Activated naive CD4-positive, alpha-beta T cell treated with anti-CD3 and anti-CD28 coated beads for 36 hours (primary cell): ENCODE data around the gene ARFGAP1. TPM values are rescaled to one million over a fixed set of nuclear protein-coding genes. Genes with fewer than 3 reads are reported as not detected.

Source experiments
- CTCF ChIA-PET: fragments of 350-600 bp; sonication (Branson Sonifier 250); formaldehyde crosslinking; loops from one replicate; lab custom pipeline; 2021; ENCODE audit warnings: antibody characterized with exemption; lab: Charles Lee
- DNase-seq: peaks from one replicate; pipeline ENCODE4 v3.0.0-alpha.2; 2020
- H3K27ac Mint-ChIP-seq: one replicate; pipeline ENCODE4 v1.8.0; 2021; ENCODE audit warnings: mild to moderate bottlenecking, mixed read lengths
- H3K27me3 Mint-ChIP-seq: one replicate; pipeline ENCODE4 v1.8.0; 2021; ENCODE audit warnings: low read depth, mixed read lengths
- H3K36me3 Mint-ChIP-seq: one replicate; pipeline ENCODE4 v1.8.0; 2021; ENCODE audit warnings: low read depth, mixed read lengths
- H3K4me1 Mint-ChIP-seq: one replicate; pipeline ENCODE4 v1.8.0; 2021; ENCODE audit warnings: low read depth, mixed read lengths
- H3K4me3 Mint-ChIP-seq: one replicate; pipeline ENCODE4 v1.8.0; 2021; ENCODE audit warnings: mild to moderate bottlenecking, moderate library complexity, mixed read lengths
- H3K9me3 Mint-ChIP-seq: one replicate; pipeline ENCODE4 v1.8.0; 2021; ENCODE audit warnings: mixed read lengths
- intact Hi-C: fragments of 100-400 bp; cut with micrococcal nuclease; formaldehyde crosslinking; loops from one replicate; pipeline ENCODE4 v1.15.1; 2023
- total RNA-seq, 2 experiments: library from RNA; stranded (reverse); gene quantifications; one replicate each; pipeline ENCODE4 v1.2.3, GENCODE V29; 2021

The ARFGAP1 gene
- total RNA-seq, 2 experiments from 2014 or later = 82.4 to 89.4 TPM

DNA sequence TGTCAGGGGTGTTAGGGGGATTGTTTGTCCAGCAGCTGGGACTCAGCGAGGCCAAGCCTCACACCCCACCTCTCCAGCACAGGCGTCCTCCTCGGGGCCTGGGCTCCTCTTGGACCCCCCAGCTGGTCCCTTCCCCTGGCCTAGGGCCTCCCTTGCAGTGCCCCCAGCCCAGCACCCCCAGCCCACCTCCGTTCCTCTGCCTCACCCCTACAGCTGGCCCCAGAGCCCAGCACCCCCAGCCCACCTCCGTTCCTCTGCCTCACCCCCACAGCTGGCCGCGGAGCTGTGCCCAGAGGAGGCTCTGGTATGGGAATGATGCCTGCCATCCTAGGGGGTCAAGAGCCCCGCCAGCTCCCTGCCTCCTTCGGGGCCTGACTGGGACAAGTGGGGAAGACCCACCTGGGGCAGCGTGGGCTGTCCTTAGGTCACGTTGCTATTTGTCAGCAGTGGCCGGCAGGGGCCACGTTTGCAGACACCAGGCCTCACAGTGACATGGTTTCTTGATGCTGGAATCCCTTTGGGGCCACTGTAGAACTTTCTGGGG is 12.4 kb downstream of the ARFGAP1 start:
- peak overlapping the region; percentile 74 for H3K4me3 Mint-ChIP-seq
- DNase-seq = no peak
- H3K4me1 Mint-ChIP-seq = peaks cover 2% of the 10 kb centered on the region
- CTCF ChIA-PET = interaction anchor here (1.6 kb wide), 1 partner anchor 62 kb away, joined by 5 read pairs; no protein-coding TSS in a partner anchor
- H3K27me3 Mint-ChIP-seq = no peaks in the 10 kb centered on the region
- no peaks in the 10 kb centered on the region for H3K9me3 Mint-ChIP-seq
- intact Hi-C loops = no loop called here
- peaks cover 3% of the 10 kb centered on the region for H3K36me3 Mint-ChIP-seq
- peak overlapping the region; percentile 61 for H3K27ac Mint-ChIP-seq

DNA sequence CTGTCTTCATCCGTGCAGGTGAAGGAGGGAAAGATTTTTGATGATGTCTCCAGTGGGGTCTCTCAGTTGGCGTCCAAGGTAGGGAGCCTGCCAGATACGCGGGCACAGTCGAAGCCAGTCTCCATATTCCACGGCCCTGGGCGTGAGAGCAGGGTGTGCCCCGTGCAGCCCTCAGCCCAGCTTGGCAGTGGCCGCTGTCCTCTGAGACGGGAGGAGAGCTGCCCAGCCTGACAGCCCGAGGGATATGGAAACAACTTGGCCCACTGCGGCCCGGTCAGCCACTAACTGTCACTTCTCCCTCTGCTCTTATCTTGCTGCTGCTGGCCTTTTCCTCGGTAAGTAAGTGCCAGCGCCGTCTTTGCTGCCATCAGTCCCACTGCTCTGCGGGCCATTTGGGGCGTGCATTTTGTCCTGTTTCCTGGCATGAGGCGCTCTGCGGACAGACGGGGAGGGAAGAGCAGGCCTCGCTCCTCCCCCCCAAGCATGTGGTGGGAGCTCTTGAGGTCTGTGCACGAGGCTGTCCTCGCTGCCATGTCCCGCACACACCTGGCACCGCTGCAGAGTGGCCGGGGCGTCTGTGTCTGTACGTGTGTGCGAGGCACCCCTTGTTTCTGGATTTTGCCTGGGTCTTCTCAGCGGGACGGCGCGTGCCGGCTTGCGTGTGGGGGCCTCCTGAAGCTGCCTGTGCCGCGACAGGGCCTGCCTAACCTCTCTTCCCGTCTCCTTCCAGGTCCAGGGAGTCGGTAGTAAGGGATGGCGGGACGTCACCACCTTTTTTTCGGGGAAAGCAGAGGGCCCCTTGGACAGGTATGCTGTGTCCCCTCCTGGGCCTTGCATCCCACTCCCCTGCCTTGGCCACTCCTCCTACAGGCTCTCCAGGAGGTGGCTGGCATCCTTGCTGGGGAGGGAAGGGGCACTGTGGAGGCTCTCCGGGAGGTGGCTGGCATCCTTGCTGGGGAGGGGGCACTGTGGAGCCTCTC is 13.3 kb downstream of the ARFGAP1 start:
- Mint-ChIP-seq H3K27me3 (no peaks in the 10 kb centered on the region), H3K4me1 (peaks cover 2% of the 10 kb centered on the region), H3K9me3 (no peaks in the 10 kb centered on the region), H3K36me3 (peaks cover 3% of the 10 kb centered on the region), H3K4me3 (no peak overlapping the region), H3K27ac (no peak overlapping the region)
- intact Hi-C loops = no loop called here
- no peak for DNase-seq
- CTCF ChIA-PET = interaction anchor here (1.5 kb wide), 1 partner anchor 63 kb away, joined by 3 read pairs; no protein-coding TSS in a partner anchor

DNA sequence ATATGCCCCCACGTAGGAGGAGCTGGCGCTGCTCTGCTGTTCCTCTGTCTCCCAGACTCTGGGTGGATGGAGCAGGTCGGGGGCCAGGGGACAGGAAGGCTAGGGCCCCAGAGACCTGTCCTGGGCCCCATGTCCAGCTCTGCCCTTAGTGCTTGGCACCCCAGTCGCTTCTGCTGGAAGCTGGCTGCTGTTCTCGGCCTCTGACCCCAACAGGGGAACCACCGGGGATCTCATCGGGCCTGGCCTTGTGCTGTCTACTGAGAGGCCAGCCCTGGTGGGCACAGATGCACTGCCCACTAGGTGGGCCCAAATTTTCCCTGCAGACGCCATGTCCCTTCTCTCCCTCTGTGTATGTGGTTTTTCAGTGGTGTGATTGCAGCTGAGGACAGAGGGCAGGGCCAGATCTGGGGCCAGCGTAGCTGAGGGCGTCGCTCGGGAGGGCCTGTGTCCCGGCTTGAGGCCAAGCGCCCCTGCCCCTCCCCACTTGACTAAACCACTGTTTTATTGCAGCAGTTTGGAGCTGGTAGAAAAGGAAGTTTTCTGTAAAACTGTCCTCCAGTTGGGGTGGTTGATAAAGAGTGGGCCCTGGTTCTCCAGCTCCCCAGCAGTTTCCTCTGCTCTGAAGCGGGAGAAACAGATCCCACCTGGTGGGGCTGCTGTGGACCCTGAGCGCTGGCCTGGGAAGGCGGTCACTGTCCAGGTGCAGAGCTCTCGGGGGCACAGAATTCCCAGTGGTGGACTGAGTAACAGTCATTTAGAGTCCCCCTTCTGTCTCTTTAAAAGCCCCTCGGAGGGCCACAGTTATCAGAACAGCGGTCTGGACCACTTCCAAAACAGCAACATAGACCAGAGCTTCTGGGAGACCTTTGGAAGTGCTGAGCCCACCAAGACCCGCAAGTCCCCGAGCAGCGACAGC is 14.4 kb downstream of the ARFGAP1 start:
- H3K9me3 Mint-ChIP-seq = no peaks in the 10 kb centered on the region
- H3K4me1 Mint-ChIP-seq = peaks cover 2% of the 10 kb centered on the region
- DNase-seq = no peak
- no peaks in the 10 kb centered on the region for H3K27me3 Mint-ChIP-seq
- H3K27ac Mint-ChIP-seq = no peak overlapping the region
- H3K36me3 Mint-ChIP-seq = peaks cover 3% of the 10 kb centered on the region
- H3K4me3 Mint-ChIP-seq = no peak overlapping the region
- CTCF ChIA-PET = interaction anchor here (1.5 kb wide), 1 partner anchor 64 kb away, joined by 3 read pairs; no protein-coding TSS in a partner anchor
- intact Hi-C loops = no loop called here

DNA sequence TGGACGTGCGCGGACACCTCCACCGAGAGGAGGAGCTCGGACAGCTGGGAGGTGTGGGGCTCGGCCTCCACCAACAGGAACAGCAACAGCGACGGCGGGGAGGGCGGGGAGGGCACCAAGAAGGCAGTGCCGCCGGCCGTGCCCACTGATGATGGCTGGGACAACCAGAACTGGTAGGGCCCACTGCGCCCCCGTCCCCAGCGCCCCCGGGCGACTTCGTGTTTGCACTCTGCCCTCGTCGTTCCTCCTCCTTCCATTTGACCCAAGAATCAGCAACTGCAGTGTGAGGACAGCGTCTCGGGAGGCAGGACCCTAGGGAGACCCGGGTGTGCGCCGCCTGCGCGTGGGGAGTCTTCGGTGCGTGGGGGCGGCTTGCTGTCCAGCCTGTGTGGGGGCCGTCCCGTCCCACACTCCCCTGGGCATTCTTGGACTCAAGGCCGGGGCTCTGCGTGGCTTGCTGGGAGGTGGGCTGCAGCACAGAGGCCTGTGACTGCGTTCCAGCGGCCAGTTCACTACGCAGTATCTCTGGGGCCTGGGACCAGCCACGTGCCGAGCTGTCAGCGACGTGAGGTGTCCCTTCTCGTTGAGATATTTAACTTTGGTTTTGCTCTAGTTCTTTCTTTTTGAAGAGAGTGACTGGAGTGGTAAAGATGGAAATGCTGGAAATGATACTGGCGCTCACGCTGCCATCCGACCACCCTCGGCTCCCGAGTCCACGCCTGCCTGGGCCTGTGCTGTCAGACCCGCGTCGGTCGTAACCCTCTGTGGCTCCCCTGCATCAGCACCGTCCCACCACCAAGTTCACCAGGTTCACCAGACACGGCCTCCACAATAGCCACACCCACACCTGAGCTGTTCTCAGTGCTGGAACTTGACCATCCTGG is 15.3 kb downstream of the ARFGAP1 start:
- H3K9me3 Mint-ChIP-seq = no peaks in the 10 kb centered on the region
- H3K27ac Mint-ChIP-seq = no peak overlapping the region
- peaks cover 3% of the 10 kb centered on the region for H3K36me3 Mint-ChIP-seq
- intact Hi-C loops = no loop called here
- no peak for DNase-seq
- H3K4me1 Mint-ChIP-seq = peaks cover 2% of the 10 kb centered on the region
- CTCF ChIA-PET = interaction anchor here (1.5 kb wide), 1 partner anchor 65 kb away, joined by 3 read pairs; no protein-coding TSS in a partner anchor
- no peak overlapping the region for H3K4me3 Mint-ChIP-seq
- H3K27me3 Mint-ChIP-seq = no peaks in the 10 kb centered on the region

DNA sequence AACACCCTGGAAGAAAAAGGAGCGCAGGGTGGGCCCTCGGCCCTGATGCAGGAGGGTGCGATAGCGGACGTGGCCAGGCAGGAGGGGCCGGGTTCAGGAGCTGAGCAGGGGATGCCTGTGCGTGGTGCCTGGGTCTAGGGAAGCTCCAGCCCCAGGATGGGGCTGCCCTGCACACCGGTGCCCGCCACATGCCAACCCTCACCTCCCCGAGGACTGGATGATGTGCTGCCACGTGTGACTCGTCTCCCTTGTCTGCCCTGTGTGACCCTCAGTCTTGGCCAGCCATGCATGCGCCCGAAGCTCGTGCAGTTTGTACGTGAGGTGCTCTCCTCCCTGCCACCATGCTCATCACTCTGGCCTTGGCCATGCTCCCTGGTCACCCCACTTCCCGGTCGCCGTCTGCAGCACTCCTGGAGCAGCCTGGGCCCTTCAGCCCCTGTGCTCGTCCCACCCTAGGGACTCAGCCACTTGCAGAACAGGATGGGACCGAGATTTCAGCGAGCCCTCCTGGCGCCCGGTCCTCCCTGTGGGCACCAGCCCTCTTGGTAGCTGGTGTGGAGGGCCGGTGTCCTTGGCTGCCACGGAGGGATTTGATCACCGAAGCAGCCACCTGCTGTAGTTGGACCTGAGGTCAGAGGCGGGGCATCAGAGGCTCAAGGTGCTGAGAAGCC is 16.1 kb downstream of the ARFGAP1 start:
- CTCF ChIA-PET = interaction anchor here (3.6 kb wide), 1 partner anchor 65 kb away, joined by 21 read pairs; no protein-coding TSS in a partner anchor

DNA sequence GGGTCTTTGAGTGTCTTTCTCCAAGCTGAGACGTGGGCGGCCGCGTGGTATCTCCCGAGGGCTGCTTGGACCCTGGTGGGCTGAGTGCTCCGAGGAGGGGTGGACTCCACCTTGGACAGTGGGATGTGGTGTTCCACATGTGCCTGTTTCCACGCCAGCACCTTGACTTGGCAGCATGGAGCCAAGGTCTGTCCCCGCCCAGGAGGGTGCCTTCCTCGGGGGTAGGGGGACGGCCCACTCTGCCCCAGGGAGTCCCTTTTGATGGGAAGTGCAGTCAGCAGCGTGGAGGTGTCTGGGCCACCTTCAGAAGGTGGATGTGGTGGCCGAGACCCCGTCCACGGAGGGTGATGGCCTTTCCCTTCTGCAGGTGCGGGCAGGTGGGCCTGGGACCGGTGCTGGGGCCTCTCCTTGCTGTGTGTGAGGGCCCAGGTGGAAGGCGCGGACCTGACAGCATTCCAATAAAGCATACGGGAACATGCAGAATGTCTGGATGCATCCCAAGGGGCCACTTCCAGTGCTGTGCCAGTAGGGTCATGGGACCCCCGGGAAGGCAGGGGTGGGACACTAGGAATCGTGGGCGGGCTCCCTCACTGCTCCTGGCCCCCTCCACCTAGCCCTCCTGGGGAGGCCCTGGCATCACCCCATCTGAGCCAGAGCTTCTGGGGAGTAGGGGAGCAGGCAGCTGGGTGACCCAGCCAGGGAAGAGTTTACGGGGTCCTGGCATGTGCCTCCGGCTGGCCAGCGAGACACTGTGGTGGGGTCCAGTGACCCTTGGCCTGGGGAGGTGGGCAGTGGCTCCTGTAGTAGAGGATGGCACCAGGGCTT is 16.9 kb downstream of the ARFGAP1 start:
- H3K4me3 Mint-ChIP-seq = no peak overlapping the region
- H3K9me3 Mint-ChIP-seq = no peaks in the 10 kb centered on the region
- no peaks in the 10 kb centered on the region for H3K4me1 Mint-ChIP-seq
- intact Hi-C loops = no loop called here
- no peak overlapping the region for H3K27ac Mint-ChIP-seq
- DNase-seq = no peak
- CTCF ChIA-PET = interaction anchor here (3.6 kb wide), 1 partner anchor 66 kb away, joined by 21 read pairs; no protein-coding TSS in a partner anchor
- peaks cover 1% of the 10 kb centered on the region for H3K36me3 Mint-ChIP-seq
- no peaks in the 10 kb centered on the region for H3K27me3 Mint-ChIP-seq

More for the DNA sequence above, 16.1 kb downstream of the ARFGAP1 start:
- DNase-seq = no peak
- Mint-ChIP-seq H3K27me3 (no peaks in the 10 kb centered on the region), H3K9me3 (no peaks in the 10 kb centered on the region), H3K36me3 (peaks cover 3% of the 10 kb centered on the region), H3K27ac (no peak overlapping the region), H3K4me1 (peaks cover 1% of the 10 kb centered on the region), H3K4me3 (no peak overlapping the region)
- intact Hi-C loops = no loop called here

DNA sequence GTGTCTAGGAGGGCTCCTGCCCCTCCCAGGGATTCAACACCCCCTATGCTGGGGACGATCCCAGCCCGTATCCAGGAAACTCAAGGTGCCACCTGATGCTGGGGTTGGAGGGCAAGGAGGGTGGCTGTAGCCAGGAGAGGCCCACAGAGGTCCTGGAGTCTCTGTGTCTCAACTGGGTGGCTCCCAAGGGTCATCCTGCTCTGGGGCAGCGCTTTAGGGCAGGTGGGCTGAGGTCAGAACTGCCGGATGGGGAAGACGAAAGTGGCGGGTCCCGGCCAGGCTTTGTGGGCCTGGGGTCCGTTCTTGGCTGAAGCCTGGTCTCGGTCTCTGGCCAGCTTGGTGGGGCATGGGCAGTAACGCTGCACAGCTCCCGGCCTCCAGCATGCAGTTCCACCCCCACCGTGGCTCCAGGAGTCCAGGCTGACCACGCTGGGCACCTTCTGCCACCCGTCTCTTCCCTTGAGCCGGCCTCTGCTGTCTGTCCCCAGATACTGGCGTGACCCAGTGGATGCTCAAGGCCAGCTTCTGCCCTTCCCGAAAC is 17.6 kb downstream of the ARFGAP1 start:
- intact Hi-C loops = no loop called here
- CTCF ChIA-PET = interaction anchor here (3.6 kb wide), 1 partner anchor 66 kb away, joined by 21 read pairs; no protein-coding TSS in a partner anchor
- no peak for DNase-seq
- Mint-ChIP-seq H3K9me3 (no peaks in the 10 kb centered on the region), H3K27me3 (peaks cover 3% of the 10 kb centered on the region), H3K4me3 (no peak overlapping the region), H3K4me1 (peaks cover 1% of the 10 kb centered on the region), H3K27ac (no peak overlapping the region), H3K36me3 (peaks cover 1% of the 10 kb centered on the region)

DNA sequence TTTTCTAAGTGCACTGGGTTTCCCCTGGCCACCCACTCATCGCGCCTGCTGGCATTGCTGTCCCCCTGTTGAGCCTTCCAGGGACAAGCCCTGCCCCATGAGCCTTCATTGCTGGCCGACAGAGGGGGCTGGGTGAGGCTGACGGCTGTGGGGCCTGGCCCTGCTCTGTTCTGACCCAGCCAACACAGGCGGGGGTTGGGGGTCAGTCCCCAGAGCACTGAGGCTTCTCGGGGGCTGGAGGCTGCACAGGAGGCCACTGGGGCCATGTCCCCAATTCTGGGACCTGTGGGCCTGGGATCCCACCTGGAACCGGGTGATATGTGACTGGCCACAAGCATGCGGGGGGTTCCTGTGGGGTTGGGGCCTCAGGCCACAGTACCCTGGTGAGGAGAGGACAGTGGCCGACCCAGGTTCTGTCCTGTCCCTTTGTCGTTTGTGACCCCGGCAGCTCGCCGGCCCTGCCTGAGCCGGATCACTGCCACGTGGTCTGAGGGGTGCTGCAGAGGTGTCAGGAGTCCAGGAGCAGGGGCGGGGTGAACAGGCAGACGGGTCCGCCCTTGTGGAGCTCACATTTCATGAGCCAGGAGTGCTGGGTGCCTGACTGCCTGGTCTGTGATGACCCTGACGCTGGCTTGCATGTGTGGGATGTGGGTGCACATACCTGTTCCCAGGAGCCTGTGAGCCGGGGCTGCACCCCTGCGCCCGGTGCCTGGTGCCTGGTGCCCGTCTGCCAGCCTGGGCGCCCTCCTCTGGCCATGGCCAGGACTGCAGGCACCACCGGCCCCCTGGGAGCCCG is 18.3 kb downstream of the ARFGAP1 start:
- Mint-ChIP-seq H3K4me3 (no peak overlapping the region), H3K36me3 (peaks cover 1% of the 10 kb centered on the region), H3K27ac (no peak overlapping the region), H3K4me1 (peaks cover 1% of the 10 kb centered on the region), H3K27me3 (peaks cover 4% of the 10 kb centered on the region), H3K9me3 (no peaks in the 10 kb centered on the region)
- DNase-seq = peak; percentile 69
- CTCF ChIA-PET = interaction anchor here (1.0 to 3.6 kb wide), 2 partner anchors 18 to 67 kb away, joined by 3 to 21 read pairs; partner anchors contain the start of gene ARFGAP1
- intact Hi-C loops = loop anchor here (1.0 kb wide), 1 partner anchor 68 kb away; no protein-coding TSS in a partner anchor

DNA sequence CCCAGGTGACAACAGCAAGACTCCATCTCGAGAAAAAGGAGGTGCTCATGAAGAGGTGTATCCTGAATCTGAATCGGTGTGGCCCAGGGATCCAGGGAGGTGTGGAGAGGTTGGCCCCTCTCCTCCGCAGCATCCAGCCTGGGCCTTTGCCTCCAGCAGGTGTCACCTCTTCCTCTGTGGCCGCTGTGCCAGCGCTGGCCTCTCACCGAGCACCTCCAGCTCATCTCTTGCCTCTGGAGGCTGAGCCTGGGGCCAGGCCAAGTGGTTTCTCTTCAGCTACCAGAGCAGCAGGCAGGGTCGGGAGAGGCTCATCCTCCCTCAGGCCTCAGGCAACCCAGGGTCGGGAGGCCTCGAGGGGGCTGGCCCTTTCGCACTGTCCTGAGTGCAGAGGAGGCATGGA is 19.2 kb downstream of the ARFGAP1 start:
- intact Hi-C loops = loop anchor here (1.0 kb wide), 1 partner anchor 69 kb away; no protein-coding TSS in a partner anchor
- Mint-ChIP-seq H3K4me3 (no peak overlapping the region), H3K27ac (no peak overlapping the region), H3K9me3 (no peaks in the 10 kb centered on the region), H3K36me3 (peaks cover 1% of the 10 kb centered on the region), H3K4me1 (peaks cover 1% of the 10 kb centered on the region), H3K27me3 (peaks cover 4% of the 10 kb centered on the region)
- DNase-seq = no peak
- CTCF ChIA-PET = interaction anchor here (3.6 kb wide), 1 partner anchor 68 kb away, joined by 21 read pairs; no protein-coding TSS in a partner anchor
